Measurements from ENCODE around the gene ETFBKMT. TPM values are rescaled to one million over a fixed set of nuclear protein-coding genes. Genes with fewer than 3 reads are reported as not detected.

Gene ETFBKMT, protein sequence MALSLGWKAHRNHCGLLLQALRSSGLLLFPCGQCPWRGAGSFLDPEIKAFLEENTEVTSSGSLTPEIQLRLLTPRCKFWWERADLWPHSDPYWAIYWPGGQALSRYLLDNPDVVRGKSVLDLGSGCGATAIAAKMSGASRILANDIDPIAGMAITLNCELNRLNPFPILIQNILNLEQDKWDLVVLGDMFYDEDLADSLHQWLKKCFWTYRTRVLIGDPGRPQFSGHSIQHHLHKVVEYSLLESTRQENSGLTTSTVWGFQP
- total RNA-seq (2021; ENCODE audit: unreplicated experiment) = 1.7 TPM
- polyA plus RNA-seq (2012) = 0.64 and 0.81 TPM in 2 replicates
- Bru-seq, nascent RNA = percentile 34 among the genes with signal in this experiment
- percentile 34 among the genes with signal in this experiment for BruChase-seq, experiment 1, labeled RNA remaining after a 6-hour chase
- percentile 39 among the genes with signal in this experiment for BruChase-seq, experiment 2, labeled RNA remaining after a 2-hour chase
- long read RNA-seq, partial matches to known transcripts = 0 of 2 reads
- long read RNA-seq, other reads (novel, unspliced or antisense) = 2 of 2 reads

- TSS peak; percentile 95 for BruUV-seq (replicated peaks)
- peak within 1 kb of the TSS; percentile 68 for H3K9ac ChIP-seq (ENCODE audit: low read length)
- ATAC-seq (peak; percentile 98), DNase-seq (ENCODE audit: low read depth, low spot score) (peak; percentile 93)
- ChIA-PET CTCF (interaction anchor here (0.9 to 1.4 kb wide), 5 partner anchors 9 to 653 kb away, joined by 3 to 5 read pairs (median 3); no protein-coding TSS in a partner anchor), POLR2A (interaction anchor here (0.6 to 2.2 kb wide), 3 partner anchors 10 to 75 kb away, joined by 3 to 7 read pairs (median 4); no protein-coding TSS in a partner anchor), RAD21 (ENCODE audit: low non-redundant PET in 1 of 2, low total read pairs in 2 of 2, uncharacterized antibody in 2 of 2, unreplicated experiment in 2 of 2) (interaction anchor here in 1 of 2 experiments (0.6 kb wide), 1 partner anchor 401 kb away, joined by 3 read pairs; no protein-coding TSS in a partner anchor)
- H2AFZ ChIP-seq (ENCODE audit: low read depth, low read length, poor library complexity, severe bottlenecking) = peak within 1 kb of the TSS; percentile 95
- no peaks in the 10 kb centered on the region for H3K36me3 ChIP-seq (ENCODE audit: control insufficient read depth in 1 of 2, insufficient read depth in 2 of 2, low read length in 2 of 2)
- intact Hi-C loops (cut with micrococcal nuclease) = loop anchor here (5.0 to 10.0 kb wide), 4 partner anchors 405 to 1255 kb away; partner anchors contain the start of genes BICD1 and DNM1L
- peak within 1 kb of the TSS; percentile 94 for H3K4me2 ChIP-seq (ENCODE audit: low read length)
- H3K9me3 ChIP-seq (ENCODE audit: control insufficient read depth in 1 of 2, insufficient read depth in 1 of 2, low read depth in 1 of 2, low read length in 2 of 2) = no peaks in the 10 kb centered on the region
- peaks cover 10 to 15% of the 10 kb centered on the region in 2 experiments; a peak in 3 of 4 replicates for H3K4me1 ChIP-seq (ENCODE audit: control insufficient read depth in 1 of 2, insufficient read depth in 2 of 2, low read length in 2 of 2)
- no peaks in the 10 kb centered on the region for H3K27me3 ChIP-seq (ENCODE audit: insufficient read depth, low read length)
- H3K79me2 ChIP-seq (ENCODE audit: insufficient read depth, low read length) = no peaks in the 10 kb centered on the region
- H3K27ac ChIP-seq (ENCODE audit: low read depth, low read length) = peak within 1 kb of the TSS; percentile 75
- no peaks in the 10 kb centered on the region for H4K20me1 ChIP-seq (ENCODE audit: insufficient read depth)
- no peaks in the 10 kb centered on the region for H3K9me2 ChIP-seq (ENCODE audit: insufficient read depth)
- H3K4me3 ChIP-seq (replicated peaks in 1 of 2; ENCODE audit: low read depth in 1 of 2, low read length in 2 of 2) = peak within 1 kb of the TSS; percentile 53 to 82
- peak; percentile 5 for TF ChIP-seq YY1 (IDR thresholded peaks at IDR 0.05; ENCODE audit: extremely low read depth, insufficient replicate concordance, low read depth, low read length)
- 0 out of 2 replicates have a peak, but pooled peaks have one; percentile 31 for TF ChIP-seq EGR1 (IDR thresholded peaks at IDR 0.05; ENCODE audit: low read depth)
- TF ChIP-seq JUND (IDR thresholded peaks at IDR 0.05) = no peak
- no peak for TF ChIP-seq CEBPB (IDR thresholded peaks at IDR 0.05; ENCODE audit: low read depth)
- peak in 2 of 3 experiments; percentile 21 to 38; a peak in 2 of 6 replicates for TF ChIP-seq CTCF (IDR thresholded peaks at IDR 0.05 in 2 of 3, conservative IDR thresholded peaks at IDR 0.05 in 1 of 3; ENCODE audit: borderline replicate concordance in 1 of 3, insufficient read depth in 1 of 3, low read depth in 2 of 3, low read length in 2 of 3)
- TF ChIP-seq EZH2 (IDR thresholded peaks at IDR 0.05) = no peak
- peak; percentile 34 for TF ChIP-seq RAD21 (IDR thresholded peaks at IDR 0.05; ENCODE audit: low read depth)
- TF ChIP-seq CBX3 (IDR thresholded peaks at IDR 0.05; ENCODE audit: low read depth) = peak; percentile 57; the same call in 1 of the 2 replicates
- TF ChIP-seq SIN3A (IDR thresholded peaks at IDR 0.05; ENCODE audit: low read depth) = peak; percentile 92
- TF ChIP-seq ATF3 (IDR thresholded peaks at IDR 0.05) = no peak
- no peak for TF ChIP-seq ZNF274 (IDR thresholded peaks at IDR 0.05; ENCODE audit: low read depth, low read length)
- TF ChIP-seq SP1 (IDR thresholded peaks at IDR 0.05; ENCODE audit: low read depth) = peak; percentile 91
- peak; percentile 76 for TF ChIP-seq ELF1 (IDR thresholded peaks at IDR 0.05; ENCODE audit: borderline replicate concordance, low read depth)
- TF ChIP-seq, protein P1, sequence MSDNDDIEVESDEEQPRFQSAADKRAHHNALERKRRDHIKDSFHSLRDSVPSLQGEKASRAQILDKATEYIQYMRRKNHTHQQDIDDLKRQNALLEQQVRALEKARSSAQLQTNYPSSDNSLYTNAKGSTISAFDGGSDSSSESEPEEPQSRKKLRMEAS (IDR thresholded peaks at IDR 0.05) = peak; percentile 96
- no peak for TF ChIP-seq REST (IDR thresholded peaks at IDR 0.05; ENCODE audit: low read depth)
These were observed at the start of gene ETFBKMT for GRCh38 chr12:31659087-31659942. Gene ETFBKMT, plus strand, starts transcription at chr12:31659688. Its CDS starts 2,266 bp downstream, at chr12:31661954.

Measured in HCT116 (cell line).